Left forelimb (tissue), 1 donor: Measurements from ENCODE around the gene SECTM1.

Experiments
- DNase-seq: peaks from one replicate; pipeline ENCODE4 v3.0.0-alpha.2; 2018; ENCODE audit warnings: low spot score

The SECTM1 gene

GRCh38 chr17:82298538-82299421 is 34.8 kb downstream of the SECTM1 start:
- DNase-seq: no peak

- DNase-seq: peak; percentile 84
Measured at GRCh38 chr17:82297714-82298537, 35.6 kb downstream of the SECTM1 start.

GRCh38 chr17:82297280-82297713 is 36.3 kb downstream of the SECTM1 start:
- DNase-seq: no peak

GRCh38 chr17:82296511-82297279 is 36.9 kb downstream of the SECTM1 start:
- DNase-seq: no peak

DNA sequence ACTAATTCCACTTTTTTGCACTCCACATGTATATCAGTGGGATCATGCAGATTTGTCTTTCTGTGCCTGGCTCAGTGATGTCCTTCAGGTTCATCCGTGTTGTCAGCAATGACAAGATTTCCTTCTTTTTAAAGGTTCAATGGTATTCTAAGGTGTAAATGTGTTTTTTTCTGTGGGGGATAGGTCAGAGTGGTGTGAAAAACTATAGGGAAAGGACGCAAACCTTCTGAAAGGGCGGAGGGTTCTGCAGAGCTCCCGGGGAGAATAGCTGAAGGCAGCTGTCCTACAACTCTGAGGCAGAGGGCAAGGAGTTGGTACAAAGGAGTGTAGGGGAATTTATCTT is 38.1 kb downstream of the SECTM1 start:
- DNase-seq: no peak

DNA sequence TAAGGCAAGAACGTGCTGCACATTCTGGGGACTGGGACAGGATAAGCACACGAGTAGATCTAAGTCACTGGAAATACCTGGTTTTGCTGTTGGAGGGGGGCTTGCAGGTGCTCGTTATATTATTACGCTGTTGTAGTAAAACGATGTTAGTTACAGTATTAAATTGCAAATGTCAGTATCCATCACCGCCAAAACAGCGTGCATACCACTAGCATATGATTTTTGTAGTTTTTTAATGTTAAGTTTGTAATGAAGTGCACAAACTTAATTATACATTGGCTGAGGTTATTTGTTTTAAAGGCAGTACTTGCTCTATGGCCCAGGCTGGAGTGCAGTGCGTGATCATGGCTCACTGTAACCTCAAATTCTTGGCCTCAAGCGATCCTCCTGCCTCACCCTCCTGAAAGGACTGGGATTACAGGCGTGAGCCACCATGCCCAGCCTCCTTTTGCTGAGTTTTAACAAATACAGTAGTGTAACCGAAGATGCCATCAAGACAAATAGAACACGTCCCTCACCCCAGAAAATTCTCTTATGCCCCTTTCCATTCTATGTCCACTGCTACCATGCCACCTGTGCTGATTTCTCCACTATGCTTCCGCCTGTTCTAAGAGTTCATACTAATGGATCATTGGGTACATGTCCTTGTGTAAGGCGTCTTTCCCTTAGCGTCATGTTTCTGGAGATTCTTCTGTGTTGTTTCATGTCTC is 39.3 kb downstream of the SECTM1 start:
- no peak for DNase-seq

DNA sequence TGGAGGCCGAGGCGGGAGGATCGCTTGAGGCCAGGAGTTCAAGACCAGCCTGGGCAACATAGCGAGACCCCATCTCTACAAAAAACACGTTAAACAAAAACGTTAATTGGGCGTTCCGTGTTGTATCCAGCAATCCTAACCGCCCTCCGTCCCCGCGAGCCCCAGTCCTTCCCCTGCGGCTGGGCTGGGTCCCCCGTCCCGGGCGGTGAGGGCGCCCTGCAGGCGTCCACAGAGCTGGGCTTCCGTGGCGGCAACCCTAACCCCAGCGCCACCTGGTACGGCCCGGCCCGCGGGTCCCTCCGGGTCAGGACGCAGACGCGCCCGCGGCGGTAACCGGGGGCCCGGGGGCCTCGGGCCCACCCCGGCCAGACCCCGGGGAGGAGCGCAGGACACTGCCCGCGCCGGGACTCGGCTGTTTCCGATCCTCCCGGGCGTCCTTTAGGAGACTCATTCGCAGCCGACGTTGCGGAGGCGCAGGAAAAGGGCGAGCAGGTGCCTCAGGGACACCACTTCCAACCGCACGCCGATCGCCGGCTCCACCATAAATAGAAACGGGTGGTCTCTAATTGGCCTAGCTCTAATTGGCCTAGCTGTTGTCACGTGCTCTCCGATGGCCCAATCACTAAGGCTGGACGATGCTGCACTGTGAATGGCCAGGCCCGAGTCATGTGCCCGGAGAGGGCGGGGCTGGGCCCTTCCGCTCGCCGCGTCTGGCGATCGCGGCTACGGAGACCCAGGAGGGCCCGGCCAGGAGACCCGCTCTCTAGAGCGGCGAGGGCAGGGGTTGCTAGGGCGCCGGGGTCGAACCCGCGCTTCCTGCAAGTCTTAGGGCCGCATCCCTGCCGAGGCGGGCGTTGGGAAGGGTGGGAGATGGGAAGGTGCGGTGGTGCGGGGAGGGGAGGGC is 41.1 kb downstream of the SECTM1 start:
- peak; percentile 96 for DNase-seq

- DNase-seq: no peak
Measured at GRCh38 chr17:82291582-82292250, 41.9 kb downstream of the SECTM1 start.

GRCh38 chr17:82287868-82288801 is 45.4 kb downstream of the SECTM1 start:
- DNase-seq: no peak

DNA sequence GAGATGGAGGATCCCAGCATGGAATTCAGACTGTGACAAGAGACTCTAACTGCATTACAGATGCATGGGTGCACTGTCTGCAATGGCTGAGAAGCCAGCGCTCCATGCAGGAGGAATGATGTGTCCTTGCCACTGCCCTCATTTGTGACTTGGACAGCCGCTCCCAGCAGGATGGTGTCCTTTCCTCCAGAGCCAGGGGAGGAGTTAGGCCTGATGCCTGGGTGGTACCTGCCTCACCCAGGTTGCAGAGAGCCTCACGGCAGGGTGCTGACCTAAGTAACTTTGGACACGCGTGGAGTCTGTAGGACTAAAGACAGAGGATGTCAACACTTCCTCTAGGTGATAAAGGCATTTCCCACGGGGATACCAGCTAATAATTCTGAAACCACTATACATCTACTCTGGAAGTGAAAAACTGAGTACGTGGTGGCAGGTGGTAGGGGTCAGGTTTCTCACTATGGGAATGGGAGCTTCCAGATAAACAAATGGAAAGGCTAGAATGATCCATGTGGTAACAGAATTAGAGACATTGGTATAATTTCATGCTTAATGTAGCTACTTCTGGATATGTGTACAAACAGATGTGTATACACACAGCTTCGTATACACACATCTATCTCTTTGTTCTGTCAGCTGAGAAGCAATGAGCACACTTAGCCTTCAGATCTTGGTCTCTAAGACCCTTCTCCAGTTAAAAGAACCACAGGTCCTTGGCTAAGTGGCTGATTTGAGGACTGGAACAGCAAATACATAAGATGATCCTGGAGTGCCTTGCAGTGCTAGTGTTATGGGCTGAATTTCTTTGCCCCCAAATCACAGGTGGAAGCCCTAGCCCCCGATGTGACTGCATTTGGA is 46.3 kb downstream of the SECTM1 start:
- DNase-seq: no peak

DNA sequence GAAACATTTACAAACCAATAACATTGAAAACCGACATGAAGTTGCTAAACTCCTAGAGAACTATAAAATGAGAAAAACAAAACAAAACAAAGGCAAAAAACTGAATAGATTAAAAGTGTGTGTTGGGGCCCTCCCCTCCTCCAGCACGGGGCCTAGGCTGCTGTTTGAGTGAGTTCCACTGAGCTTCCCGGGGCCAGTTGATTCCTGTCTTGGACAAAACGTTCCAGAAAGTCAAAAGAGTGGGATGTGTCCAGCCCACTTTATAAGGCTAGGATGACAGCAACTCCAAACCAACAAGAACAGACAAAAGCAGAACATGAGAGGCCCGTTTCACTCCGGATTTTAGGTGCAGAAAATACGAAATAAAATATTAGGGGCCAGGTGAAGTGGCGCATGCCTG is 48.4 kb downstream of the SECTM1 start:
- no peak for DNase-seq

DNA sequence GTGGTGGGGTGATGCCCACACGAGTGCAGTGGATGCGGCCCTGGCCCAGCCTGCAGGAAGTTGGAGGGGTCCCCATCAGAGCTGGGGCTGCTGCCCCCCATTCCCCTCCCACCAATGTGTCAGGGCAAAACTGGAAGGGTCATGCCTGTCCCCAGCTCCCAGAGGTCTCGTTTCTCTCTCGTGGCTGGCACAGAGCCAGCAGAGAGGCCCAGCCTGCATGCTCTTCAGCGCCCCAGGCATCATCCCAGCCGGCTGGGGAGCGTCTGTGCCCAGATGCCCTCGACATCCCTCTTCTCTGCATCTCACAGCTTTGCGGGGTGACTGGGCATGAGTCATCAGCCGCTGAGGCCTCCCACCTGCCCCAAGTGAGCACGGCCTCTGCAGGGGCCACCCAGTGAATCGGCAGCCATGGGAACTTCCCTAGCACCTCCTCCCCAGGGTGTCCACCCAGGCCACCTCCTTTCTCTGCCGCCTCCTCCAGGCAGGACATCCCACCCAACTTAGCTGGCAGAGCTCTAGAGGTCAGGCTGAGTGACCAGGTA is 50.3 kb downstream of the SECTM1 start:
- no peak for DNase-seq

DNA sequence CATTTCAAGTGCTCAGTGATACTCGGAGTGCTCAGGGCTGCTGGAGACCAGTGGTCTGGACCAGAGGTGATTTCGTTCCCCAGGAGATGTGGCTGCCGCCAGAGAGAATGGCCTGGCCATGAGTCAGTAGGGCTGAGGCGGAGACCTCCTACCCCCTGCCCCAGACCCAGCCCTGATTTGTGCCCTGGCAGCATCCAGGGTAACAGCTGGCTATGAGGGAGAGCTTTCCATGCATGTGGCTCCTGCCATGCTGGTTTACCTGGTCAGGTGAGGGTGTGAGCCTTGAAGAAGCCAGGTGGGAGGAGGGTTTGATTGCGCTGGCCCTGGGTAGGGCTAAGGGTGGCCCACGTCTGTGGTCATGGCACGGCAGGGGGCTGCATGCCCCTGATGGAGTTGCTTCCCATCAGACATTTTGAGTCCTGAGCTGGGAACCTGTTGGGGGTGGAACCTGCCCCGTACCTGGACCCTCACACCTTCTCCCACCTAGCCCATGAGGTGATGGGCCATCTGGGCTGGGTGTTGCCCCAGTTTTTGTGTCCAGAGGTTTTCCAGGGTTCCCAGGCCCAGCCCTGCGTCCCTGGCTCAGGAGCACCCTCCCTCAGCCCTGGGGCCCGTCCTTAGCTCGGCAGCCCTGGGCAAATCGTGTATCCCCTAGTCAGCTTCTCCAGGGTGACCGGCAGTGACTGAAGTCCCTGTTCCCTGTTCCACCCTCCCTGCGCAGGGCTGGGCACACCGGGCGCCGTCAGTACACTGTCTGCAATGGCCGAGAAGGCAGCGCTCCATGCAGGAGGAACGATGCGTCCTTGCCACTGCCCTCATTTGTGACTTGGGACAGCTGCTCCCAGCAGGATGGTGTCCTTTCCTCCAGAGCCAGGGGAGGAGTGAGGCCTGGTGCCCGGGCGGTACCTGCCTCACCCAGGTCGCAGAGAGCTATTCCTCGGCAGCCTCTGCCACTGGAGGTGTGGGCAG is 51.0 kb downstream of the SECTM1 start:
- DNase-seq: no peak

DNA sequence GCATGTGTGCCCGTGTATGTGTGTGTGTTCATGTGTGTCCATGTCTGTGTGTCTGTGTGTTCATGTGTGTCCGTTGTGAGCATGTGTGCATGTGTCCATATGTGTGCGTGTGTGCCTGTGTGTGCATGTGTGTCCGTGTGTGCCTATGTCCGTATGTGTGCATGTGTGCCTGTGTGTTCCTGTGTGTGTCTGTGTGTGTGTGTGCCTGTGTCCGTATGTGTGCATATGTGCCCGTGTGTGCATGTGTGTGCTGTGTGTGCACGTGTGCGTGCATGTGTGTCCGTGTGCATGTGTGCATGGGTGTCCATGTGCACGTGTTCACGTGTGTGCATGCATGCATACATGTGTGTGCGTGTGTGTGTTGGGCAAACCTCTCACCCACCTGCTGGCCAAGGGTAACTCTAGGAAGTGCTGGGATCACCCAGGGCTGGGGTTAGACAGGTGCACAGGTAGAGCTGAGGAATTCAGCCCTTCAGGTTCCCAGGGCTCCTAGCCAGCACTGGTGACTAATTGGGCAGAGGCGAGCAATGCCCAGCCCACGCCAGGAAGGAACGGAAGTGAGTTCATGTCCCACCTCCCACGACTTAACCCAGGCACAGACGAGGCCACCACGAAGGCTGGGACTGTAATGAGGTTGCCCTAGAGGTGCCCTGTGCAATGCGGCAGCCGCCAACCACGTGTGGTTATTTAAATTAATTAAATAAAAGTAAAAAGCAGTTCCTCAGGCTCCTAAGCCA is 51.9 kb downstream of the SECTM1 start:
- DNase-seq: no peak

DNA sequence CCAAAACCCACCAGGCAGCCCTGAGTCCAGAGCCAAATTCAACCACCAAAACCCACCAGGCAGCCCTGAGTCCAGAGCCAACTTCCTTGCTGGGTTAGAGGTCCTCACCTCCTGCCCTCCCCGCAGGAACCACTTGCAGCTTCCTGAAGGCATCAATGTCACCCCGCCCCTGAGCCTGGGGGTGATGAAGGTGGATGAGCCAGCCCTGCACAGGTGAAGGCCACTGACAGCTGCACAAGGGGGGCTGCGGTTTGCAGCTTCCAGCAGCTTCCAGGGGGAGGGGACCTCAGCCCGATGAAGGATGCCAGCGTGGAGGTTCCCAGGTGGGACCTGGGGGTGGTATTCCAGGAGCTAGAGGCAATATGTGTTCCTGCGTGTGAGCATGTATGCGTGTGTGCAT is 52.5 kb downstream of the SECTM1 start:
- no peak for DNase-seq

GRCh38 chr17:82280537-82280936 is 53.0 kb downstream of the SECTM1 start:
- DNase-seq: no peak
